Measurements from ENCODE around the gene GYS2.

The GYS2 gene

GRCh38 chr12:21571046-21571445, 33.6 kb downstream of the GYS2 start:
- TF ChIP-seq CTCF (IDR thresholded peaks at IDR 0.05; ENCODE audit: insufficient read depth, low read length, poor library complexity, severe bottlenecking): no peak
- Histone ChIP-seq H3K27me3 (replicated peaks; ENCODE audit: control insufficient read depth, insufficient read depth, low read length) (no peaks in the 10 kb centered on the region), H3K36me3 (ENCODE audit: control insufficient read depth, insufficient read depth, low read length) (no peaks in the 10 kb centered on the region), H3K4me3 (replicated peaks; ENCODE audit: low read depth, low read length) (no peak overlapping the region)
- DNase-seq (ENCODE audit: extremely low read depth, insufficient read length): no peak

- no peak for TF ChIP-seq CTCF (IDR thresholded peaks at IDR 0.05; ENCODE audit: insufficient read depth, low read length, poor library complexity, severe bottlenecking)
- DNase-seq (ENCODE audit: extremely low read depth, insufficient read length): no peak
- Histone ChIP-seq H3K36me3 (ENCODE audit: control insufficient read depth, insufficient read depth, low read length) (no peaks in the 10 kb centered on the region), H3K4me3 (replicated peaks; ENCODE audit: low read depth, low read length) (no peak overlapping the region), H3K27me3 (replicated peaks; ENCODE audit: control insufficient read depth, insufficient read depth, low read length) (no peaks in the 10 kb centered on the region)
Observed at GRCh38 chr12:21568115-21568514, 36.5 kb downstream of the GYS2 start.

- no peak for TF ChIP-seq CTCF (IDR thresholded peaks at IDR 0.05; ENCODE audit: insufficient read depth, low read length, poor library complexity, severe bottlenecking)
- H3K27me3 ChIP-seq (replicated peaks; ENCODE audit: control insufficient read depth, insufficient read depth, low read length): no peaks in the 10 kb centered on the region
- DNase-seq (ENCODE audit: extremely low read depth, insufficient read length): no peak
- H3K4me3 ChIP-seq (replicated peaks; ENCODE audit: low read depth, low read length): no peak overlapping the region
- no peaks in the 10 kb centered on the region for H3K36me3 ChIP-seq (ENCODE audit: control insufficient read depth, insufficient read depth, low read length)
Observed at GRCh38 chr12:21566907-21567394, 37.7 kb downstream of the GYS2 start.

GRCh38 chr12:21566223-21566906, 38.3 kb downstream of the GYS2 start:
- DNase-seq (ENCODE audit: extremely low read depth, insufficient read length): no peak
- no peak for TF ChIP-seq CTCF (IDR thresholded peaks at IDR 0.05; ENCODE audit: insufficient read depth, low read length, poor library complexity, severe bottlenecking)
- no peak overlapping the region for H3K4me3 ChIP-seq (replicated peaks; ENCODE audit: low read depth, low read length)
- H3K36me3 ChIP-seq (ENCODE audit: control insufficient read depth, insufficient read depth, low read length): no peaks in the 10 kb centered on the region
- H3K27me3 ChIP-seq (replicated peaks; ENCODE audit: control insufficient read depth, insufficient read depth, low read length): no peaks in the 10 kb centered on the region

- no peaks in the 10 kb centered on the region for H3K36me3 ChIP-seq (ENCODE audit: control insufficient read depth, insufficient read depth, low read length)
- no peaks in the 10 kb centered on the region for H3K27me3 ChIP-seq (replicated peaks; ENCODE audit: control insufficient read depth, insufficient read depth, low read length)
- TF ChIP-seq CTCF (IDR thresholded peaks at IDR 0.05; ENCODE audit: insufficient read depth, low read length, poor library complexity, severe bottlenecking): no peak
- H3K4me3 ChIP-seq (replicated peaks; ENCODE audit: low read depth, low read length): no peak overlapping the region
- no peak for DNase-seq (ENCODE audit: extremely low read depth, insufficient read length)
Observed at GRCh38 chr12:21562859-21563258, 41.8 kb downstream of the GYS2 start.

GRCh38 chr12:21561158-21561557, 43.5 kb downstream of the GYS2 start:
- Histone ChIP-seq H3K27me3 (replicated peaks; ENCODE audit: control insufficient read depth, insufficient read depth, low read length) (no peaks in the 10 kb centered on the region), H3K36me3 (ENCODE audit: control insufficient read depth, insufficient read depth, low read length) (no peaks in the 10 kb centered on the region), H3K4me3 (replicated peaks; ENCODE audit: low read depth, low read length) (no peak overlapping the region)
- no peak for TF ChIP-seq CTCF (IDR thresholded peaks at IDR 0.05; ENCODE audit: insufficient read depth, low read length, poor library complexity, severe bottlenecking)
- DNase-seq (ENCODE audit: extremely low read depth, insufficient read length): no peak
